NT2/D1 (cell line): ENCODE results near the gene DENND4C.

ENCODE experiments used
- SUZ12 ChIP-seq: IDR thresholded peaks from 2 replicates; pipeline ENCODE4 v1.6.1; 2011; ENCODE audit not compliant: insufficient read length, insufficient read depth; ENCODE audit errors: extremely low read depth
- YY1 ChIP-seq: IDR thresholded peaks from 2 replicates; pipeline ENCODE4 v1.6.1; 2011; ENCODE audit not compliant: insufficient read length, insufficient read depth
- ZNF274 ChIP-seq: IDR thresholded peaks from 2 replicates; pipeline ENCODE4 v1.6.1; 2011; ENCODE audit warnings: mild to moderate bottlenecking, low read depth, low read length

DNA sequence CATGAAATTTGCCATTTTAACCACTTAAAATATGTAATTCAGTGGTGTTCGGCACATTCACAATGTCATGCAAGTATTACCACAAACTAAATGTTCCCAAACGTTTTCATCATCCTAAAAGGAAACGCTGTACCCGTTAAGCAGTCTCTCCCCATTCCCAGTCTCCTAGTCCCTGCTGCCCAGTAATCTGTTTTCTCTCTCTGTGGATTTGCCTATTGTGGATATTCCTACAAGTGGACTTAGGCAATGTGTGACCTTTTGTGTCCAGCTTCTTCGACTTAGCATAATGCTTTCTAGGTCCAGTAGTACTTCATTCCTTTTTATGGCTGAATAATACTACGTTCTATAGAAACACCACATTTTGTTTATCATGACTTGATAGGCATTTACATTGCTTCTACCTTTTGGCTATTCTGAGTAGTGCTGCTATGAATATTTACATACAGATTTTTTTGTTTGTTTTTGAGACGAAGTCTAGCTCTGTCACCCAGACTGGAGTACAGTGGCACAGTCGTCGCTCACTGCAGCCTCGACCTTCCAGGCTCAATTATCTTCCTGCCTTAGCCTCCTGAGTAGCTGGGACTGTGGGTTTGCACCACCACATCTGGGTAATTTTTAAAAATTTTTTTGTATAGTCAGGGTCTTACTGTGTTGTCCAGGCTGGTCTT is 13.0 kb downstream of the DENND4C start:
- TF ChIP-seq ZNF274 = no peak
- TF ChIP-seq SUZ12 = no peak
- TF ChIP-seq YY1 = no peak
